ENCODE measurements around the gene AMOTL1. TPM values are rescaled to one million over a fixed set of nuclear protein-coding genes. Genes with fewer than 3 reads are reported as not detected.

The AMOTL1 gene
- total and polyA plus RNA-seq, 4 donors = 7.4 to 68.5 (median 27.3) TPM

- Histone ChIP-seq H3K9ac (ENCODE audit: insufficient read depth in 1 of 2, low read length in 2 of 2) (no peak overlapping the region), H3K27ac (ENCODE audit: low read depth in 1 of 2, low read length in 1 of 2) (no peak overlapping the region), H3K4me1 (ENCODE audit: control insufficient read depth in 5 of 5, insufficient read depth in 5 of 5, low read length in 5 of 5) (peaks cover 0 to 34% (median 26%) of the 10 kb centered on the region in 5 donors), H3K36me3 (ENCODE audit: control insufficient read depth in 4 of 4, insufficient read depth in 4 of 4, low read length in 4 of 4) (no peaks in the 10 kb centered on the region), H3K27me3 (ENCODE audit: control insufficient read depth in 3 of 3, insufficient read depth in 3 of 3, low read length in 2 of 3) (no peaks in the 10 kb centered on the region), H3K9me3 (ENCODE audit: control insufficient read depth in 4 of 4, insufficient read depth in 3 of 4, low read length in 3 of 4) (peaks cover 0 to 2% (median 0%) of the 10 kb centered on the region in 4 donors), H3K4me3 (no peak overlapping the region)
- no peak for ATAC-seq (ENCODE audit: insufficient read depth, low FRiP score)
- TF ChIP-seq CTCF (IDR thresholded peaks at IDR 0.05; ENCODE audit: control extremely low read depth, extremely low read depth) = no peak
- no peak for DNase-seq
Measured at GRCh38 chr11:94920311-94920710, 152.2 kb downstream of the AMOTL1 start.

GRCh38 chr11:94922321-94923003 lies 154.3 kb downstream of the AMOTL1 start:
- Histone ChIP-seq H3K4me3 (no peak overlapping the region), H3K36me3 (ENCODE audit: control insufficient read depth in 4 of 4, insufficient read depth in 4 of 4, low read length in 4 of 4) (no peaks in the 10 kb centered on the region), H3K4me1 (ENCODE audit: control insufficient read depth in 5 of 5, insufficient read depth in 5 of 5, low read length in 5 of 5) (peaks cover 0 to 56% (median 41%) of the 10 kb centered on the region in 5 donors), H3K27me3 (ENCODE audit: control insufficient read depth in 3 of 3, insufficient read depth in 3 of 3, low read length in 2 of 3) (no peaks in the 10 kb centered on the region), H3K9me3 (ENCODE audit: control insufficient read depth in 4 of 4, insufficient read depth in 3 of 4, low read length in 3 of 4) (peaks cover 0 to 2% (median 0%) of the 10 kb centered on the region in 4 donors), H3K9ac (ENCODE audit: insufficient read depth in 1 of 2, low read length in 2 of 2) (peak overlapping the region in 1 of 2 donors; percentile 15), H3K27ac (ENCODE audit: low read depth in 1 of 2, low read length in 1 of 2) (no peak overlapping the region)
- no peak for TF ChIP-seq CTCF (IDR thresholded peaks at IDR 0.05; ENCODE audit: control extremely low read depth, extremely low read depth)
- WGBS, 2 donors = 45 to 70% methylated on average over 5 of the region's 5 CpGs
- DNase-seq (no peak), ATAC-seq (ENCODE audit: insufficient read depth, low FRiP score) (no peak)

- DNase-seq (no peak), ATAC-seq (ENCODE audit: insufficient read depth, low FRiP score) (no peak)
- Histone ChIP-seq H3K4me3 (no peak overlapping the region), H3K4me1 (ENCODE audit: control insufficient read depth in 5 of 5, insufficient read depth in 5 of 5, low read length in 5 of 5) (peaks cover 0 to 61% (median 44%) of the 10 kb centered on the region in 5 donors), H3K36me3 (ENCODE audit: control insufficient read depth in 4 of 4, insufficient read depth in 4 of 4, low read length in 4 of 4) (no peaks in the 10 kb centered on the region), H3K27me3 (ENCODE audit: control insufficient read depth in 3 of 3, insufficient read depth in 3 of 3, low read length in 2 of 3) (no peaks in the 10 kb centered on the region), H3K9ac (ENCODE audit: insufficient read depth in 1 of 2, low read length in 2 of 2) (peak overlapping the region in 1 of 2 donors; percentile 15), H3K27ac (ENCODE audit: low read depth in 1 of 2, low read length in 1 of 2) (no peak overlapping the region), H3K9me3 (ENCODE audit: control insufficient read depth in 4 of 4, insufficient read depth in 3 of 4, low read length in 3 of 4) (peaks cover 0 to 2% (median 0%) of the 10 kb centered on the region in 4 donors)
- 85 to 94% methylated on average over 2 of the region's 2 CpGs for WGBS, 2 donors
- TF ChIP-seq CTCF (IDR thresholded peaks at IDR 0.05; ENCODE audit: control extremely low read depth, extremely low read depth) = no peak
Measured at GRCh38 chr11:94923004-94923334, 154.8 kb downstream of the AMOTL1 start.

- DNase-seq (peak; percentile 93 to 97 (median 96)), ATAC-seq (ENCODE audit: insufficient read depth, low FRiP score) (no peak)
- TF ChIP-seq CTCF (IDR thresholded peaks at IDR 0.05; ENCODE audit: control extremely low read depth, extremely low read depth) = no peak
- Histone ChIP-seq H3K27me3 (ENCODE audit: control insufficient read depth in 3 of 3, insufficient read depth in 3 of 3, low read length in 2 of 3) (no peaks in the 10 kb centered on the region), H3K27ac (ENCODE audit: low read depth in 1 of 2, low read length in 1 of 2) (no peak overlapping the region), H3K9me3 (ENCODE audit: control insufficient read depth in 4 of 4, insufficient read depth in 3 of 4, low read length in 3 of 4) (peaks cover 0 to 2% (median 0%) of the 10 kb centered on the region in 4 donors), H3K4me1 (ENCODE audit: control insufficient read depth in 5 of 5, insufficient read depth in 5 of 5, low read length in 5 of 5) (peaks cover 0 to 71% (median 44%) of the 10 kb centered on the region in 5 donors), H3K36me3 (ENCODE audit: control insufficient read depth in 4 of 4, insufficient read depth in 4 of 4, low read length in 4 of 4) (no peaks in the 10 kb centered on the region), H3K4me3 (no peak overlapping the region), H3K9ac (ENCODE audit: insufficient read depth in 1 of 2, low read length in 2 of 2) (no peak overlapping the region)
- WGBS, 2 donors = 26 to 42% methylated on average over 6 of the region's 6 CpGs
Measured at GRCh38 chr11:94924171-94924572, 156.0 kb downstream of the AMOTL1 start.
